MM.1S (cell line): ENCODE measurements around the gene DPH6.

Source experiments
- DNase-seq: peaks from one replicate; pipeline ENCODE4 v3.0.0-alpha.2; 2015
- H2AFZ ChIP-seq: fragments of 300-600 bp; sonication (generic); 2 replicates; pipeline ENCODE4 v1.6.0; 2016; ENCODE audit warnings: antibody characterized with exemption, low read length
- H3F3A ChIP-seq: fragments of 300-600 bp; sonication (generic); 2 replicates; pipeline ENCODE4 v1.6.1; 2016; ENCODE audit warnings: mild to moderate bottlenecking, antibody characterized with exemption, low read length, moderate library complexity, mixed read lengths; ENCODE audit not compliant: insufficient read depth
- H3K27ac ChIP-seq: fragments of 300-600 bp; sonication (generic); 2 replicates; pipeline ENCODE4 v1.5.1; 2016; ENCODE audit warnings: mild to moderate bottlenecking, low read length
- H3K27me3 ChIP-seq: fragments of 300-600 bp; sonication (generic); replicated peaks from 2 replicates; pipeline ENCODE4 v1.6.0; 2016; ENCODE audit warnings: low read length; ENCODE audit not compliant: insufficient read depth
- H3K36me3 ChIP-seq: fragments of 300-600 bp; sonication (generic); replicated peaks from 2 replicates; pipeline ENCODE4 v1.6.1; 2016; ENCODE audit warnings: mild to moderate bottlenecking, low read length, mixed read lengths; ENCODE audit not compliant: insufficient read depth
- H3K4me1 ChIP-seq: fragments of 300-600 bp; sonication (generic); 2 replicates; pipeline ENCODE4 v1.6.1; 2016; ENCODE audit warnings: low read length, mixed read lengths
- H3K4me2 ChIP-seq: fragments of 300-600 bp; sonication (generic); 2 replicates; pipeline ENCODE4 v1.6.0; 2016; ENCODE audit warnings: low read depth, low read length
- H3K4me3 ChIP-seq: fragments of 300-600 bp; sonication (generic); 2 replicates; pipeline ENCODE4 v1.5.1; 2016; ENCODE audit warnings: low read length, mixed read lengths
- H3K79me2 ChIP-seq: fragments of 300-600 bp; sonication (generic); 2 replicates; pipeline ENCODE4 v1.6.1; 2016; ENCODE audit warnings: mixed run types, low read length, mixed read lengths
- H3K9ac ChIP-seq: fragments of 300-600 bp; sonication (generic); 2 replicates; pipeline ENCODE4 v1.6.1; 2016; ENCODE audit warnings: low read length, mixed read lengths
- H3K9me2 ChIP-seq: fragments of 300-600 bp; sonication (generic); replicated peaks from 2 replicates; pipeline ENCODE4 v1.6.1; 2016; ENCODE audit warnings: mild to moderate bottlenecking, low read length, mixed read lengths; ENCODE audit not compliant: insufficient read depth
- H3K9me3 ChIP-seq: fragments of 300-600 bp; sonication (generic); replicated peaks from 2 replicates; pipeline ENCODE4 v1.6.1; 2016; ENCODE audit warnings: mild to moderate bottlenecking, low read length, mixed read lengths; ENCODE audit not compliant: insufficient read depth
- H4K20me1 ChIP-seq: fragments of 300-600 bp; sonication (generic); 2 replicates; pipeline ENCODE4 v1.6.1; 2016; ENCODE audit warnings: mild to moderate bottlenecking, low read length, moderate library complexity, mixed read lengths; ENCODE audit not compliant: insufficient read depth
- EZH2 ChIP-seq: fragments of 300-600 bp; sonication (generic); optimal IDR thresholded peaks from 2 replicates; pipeline ENCODE3; 2017; ENCODE audit warnings: low read depth, mild to moderate bottlenecking, antibody characterized with exemption, low read length, mixed read lengths
- EZH2phosphoT487 ChIP-seq: fragments of 300-600 bp; sonication (generic); IDR thresholded peaks from 2 replicates; pipeline ENCODE4 v1.6.1; 2018; ENCODE audit warnings: antibody characterized with exemption, low read length
- TF ChIP-seq, protein P1 (sequence below): fragments of 300-600 bp; sonication (generic); IDR thresholded peaks from 2 replicates; pipeline ENCODE4 v1.5.1; 2016; ENCODE audit warnings: antibody characterized with exemption, low read length, mixed read lengths

DPH6 gene

DNA sequence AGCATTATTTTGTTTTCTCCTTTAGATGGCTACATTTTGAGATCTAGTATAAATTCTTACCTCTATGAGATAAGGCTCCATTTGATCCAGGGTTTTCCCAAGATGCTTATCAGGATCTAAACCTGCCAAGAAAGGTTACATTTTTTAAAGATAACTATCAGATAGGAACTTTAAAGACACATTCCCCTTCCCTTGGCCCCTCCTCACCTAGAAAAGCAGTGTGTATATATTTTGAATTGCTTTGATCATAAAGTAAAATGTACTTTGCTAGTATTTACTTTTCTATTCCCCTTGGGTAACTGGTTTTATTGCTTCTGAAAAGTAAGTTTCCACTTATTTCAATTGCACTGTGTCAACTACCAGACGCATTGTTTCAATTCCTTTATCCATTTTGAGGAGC is 135.2 kb downstream of the DPH6 start:
- no peaks in the 10 kb centered on the region for H4K20me1 ChIP-seq
- H3K4me2 ChIP-seq: no peak overlapping the region
- H3F3A ChIP-seq: no peaks in the 10 kb centered on the region
- H3K27ac ChIP-seq: no peak overlapping the region
- no peaks in the 10 kb centered on the region for H3K79me2 ChIP-seq
- H2AFZ ChIP-seq: no peak overlapping the region
- H3K9me3 ChIP-seq: no peaks in the 10 kb centered on the region
- TF ChIP-seq, protein P1, sequence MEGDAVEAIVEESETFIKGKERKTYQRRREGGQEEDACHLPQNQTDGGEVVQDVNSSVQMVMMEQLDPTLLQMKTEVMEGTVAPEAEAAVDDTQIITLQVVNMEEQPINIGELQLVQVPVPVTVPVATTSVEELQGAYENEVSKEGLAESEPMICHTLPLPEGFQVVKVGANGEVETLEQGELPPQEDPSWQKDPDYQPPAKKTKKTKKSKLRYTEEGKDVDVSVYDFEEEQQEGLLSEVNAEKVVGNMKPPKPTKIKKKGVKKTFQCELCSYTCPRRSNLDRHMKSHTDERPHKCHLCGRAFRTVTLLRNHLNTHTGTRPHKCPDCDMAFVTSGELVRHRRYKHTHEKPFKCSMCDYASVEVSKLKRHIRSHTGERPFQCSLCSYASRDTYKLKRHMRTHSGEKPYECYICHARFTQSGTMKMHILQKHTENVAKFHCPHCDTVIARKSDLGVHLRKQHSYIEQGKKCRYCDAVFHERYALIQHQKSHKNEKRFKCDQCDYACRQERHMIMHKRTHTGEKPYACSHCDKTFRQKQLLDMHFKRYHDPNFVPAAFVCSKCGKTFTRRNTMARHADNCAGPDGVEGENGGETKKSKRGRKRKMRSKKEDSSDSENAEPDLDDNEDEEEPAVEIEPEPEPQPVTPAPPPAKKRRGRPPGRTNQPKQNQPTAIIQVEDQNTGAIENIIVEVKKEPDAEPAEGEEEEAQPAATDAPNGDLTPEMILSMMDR: no peak
- TF ChIP-seq EZH2: no peak
- TF ChIP-seq EZH2phosphoT487: no peak
- H3K27me3 ChIP-seq: no peaks in the 10 kb centered on the region
- DNase-seq: no peak
- no peak overlapping the region for H3K4me3 ChIP-seq
- no peaks in the 10 kb centered on the region for H3K36me3 ChIP-seq
- H3K9me2 ChIP-seq: no peaks in the 10 kb centered on the region
- H3K4me1 ChIP-seq: no peaks in the 10 kb centered on the region
- H3K9ac ChIP-seq: no peak overlapping the region

DNA sequence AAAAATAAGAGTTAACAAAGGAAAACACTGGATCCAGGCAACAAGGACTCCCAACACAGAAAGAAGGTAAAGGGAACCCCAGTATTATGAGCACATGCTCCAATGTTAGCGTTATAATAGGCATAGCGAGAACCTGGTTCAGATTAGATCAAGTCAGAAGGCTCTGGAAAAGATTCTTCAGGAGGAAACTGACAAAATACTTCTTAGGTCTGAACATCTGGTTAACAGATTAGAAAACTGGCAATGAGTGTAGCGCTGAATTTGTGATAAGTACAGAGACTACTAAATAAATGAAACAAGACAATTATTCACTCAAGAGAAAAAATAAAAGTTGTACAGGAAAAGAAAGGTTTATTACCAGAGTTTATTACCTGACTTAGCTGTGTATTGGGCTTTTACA is 146.1 kb downstream of the DPH6 start:
- no peak for TF ChIP-seq EZH2
- H3K9me2 ChIP-seq: no peaks in the 10 kb centered on the region
- H3K27me3 ChIP-seq: no peaks in the 10 kb centered on the region
- no peak overlapping the region for H3K4me2 ChIP-seq
- H3K9me3 ChIP-seq: no peaks in the 10 kb centered on the region
- no peak for DNase-seq
- no peak overlapping the region for H3K4me3 ChIP-seq
- H3K36me3 ChIP-seq: no peaks in the 10 kb centered on the region
- no peaks in the 10 kb centered on the region for H3K79me2 ChIP-seq
- H3K27ac ChIP-seq: no peak overlapping the region
- H4K20me1 ChIP-seq: no peaks in the 10 kb centered on the region
- no peak overlapping the region for H2AFZ ChIP-seq
- H3K4me1 ChIP-seq: no peaks in the 10 kb centered on the region
- no peak overlapping the region for H3K9ac ChIP-seq
- no peaks in the 10 kb centered on the region for H3F3A ChIP-seq

DNA sequence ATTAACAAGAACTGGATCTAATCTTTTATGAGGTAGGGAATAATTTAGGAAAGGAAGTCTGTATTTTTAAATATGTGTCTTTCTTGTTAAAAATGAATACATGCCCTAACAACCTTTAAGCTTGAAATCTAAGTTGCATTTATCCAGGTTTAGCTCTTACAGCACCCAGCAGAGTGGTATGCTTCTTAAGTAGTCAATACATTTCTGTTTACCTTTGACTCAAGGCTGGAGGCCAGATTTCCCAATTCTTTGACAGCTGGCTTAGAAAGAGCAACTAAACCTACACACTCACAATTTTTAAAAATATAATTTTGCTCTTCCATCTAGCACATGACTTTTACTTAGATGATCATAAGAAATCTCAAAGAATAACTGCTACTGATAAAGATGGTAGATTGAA is 148.9 kb downstream of the DPH6 start:
- H3K4me2 ChIP-seq: no peak overlapping the region
- no peaks in the 10 kb centered on the region for H3F3A ChIP-seq
- no peaks in the 10 kb centered on the region for H3K9me3 ChIP-seq
- H3K27me3 ChIP-seq: no peaks in the 10 kb centered on the region
- no peak overlapping the region for H3K9ac ChIP-seq
- H3K79me2 ChIP-seq: no peaks in the 10 kb centered on the region
- no peak for DNase-seq
- no peaks in the 10 kb centered on the region for H3K36me3 ChIP-seq
- no peak overlapping the region for H3K4me3 ChIP-seq
- H3K4me1 ChIP-seq: no peaks in the 10 kb centered on the region
- H3K27ac ChIP-seq: no peak overlapping the region
- H3K9me2 ChIP-seq: no peaks in the 10 kb centered on the region
- no peaks in the 10 kb centered on the region for H4K20me1 ChIP-seq
- H2AFZ ChIP-seq: no peak overlapping the region
- TF ChIP-seq EZH2 (no peak), EZH2phosphoT487 (no peak)
- TF ChIP-seq, protein P1: no peak

DNA sequence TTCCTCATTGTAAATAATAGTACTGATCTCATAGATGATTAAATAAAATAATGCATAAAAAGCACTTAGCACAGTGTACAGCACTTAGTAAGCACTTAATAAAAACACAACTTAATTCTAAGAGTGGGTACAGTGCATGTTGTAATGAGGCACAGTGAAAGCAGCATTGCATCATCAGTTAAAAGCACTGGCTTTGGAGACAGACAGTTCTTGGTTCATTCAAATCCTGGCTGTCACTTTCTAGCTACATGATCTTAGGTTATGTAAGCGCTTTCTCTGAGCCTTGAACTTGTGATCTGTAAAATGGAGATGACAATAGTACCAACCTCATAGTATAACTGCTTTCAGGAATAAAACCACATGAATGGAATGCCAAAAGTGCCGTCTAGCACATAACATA is 151.5 kb downstream of the DPH6 start:
- H3K9me2 ChIP-seq: no peaks in the 10 kb centered on the region
- no peaks in the 10 kb centered on the region for H4K20me1 ChIP-seq
- H3K27me3 ChIP-seq: no peaks in the 10 kb centered on the region
- no peaks in the 10 kb centered on the region for H3K9me3 ChIP-seq
- H3K27ac ChIP-seq: no peak overlapping the region
- no peaks in the 10 kb centered on the region for H3K4me1 ChIP-seq
- TF ChIP-seq EZH2phosphoT487 (no peak), EZH2 (no peak)
- TF ChIP-seq, protein P1: no peak
- H3K9ac ChIP-seq: no peak overlapping the region
- H2AFZ ChIP-seq: no peak overlapping the region
- H3K36me3 ChIP-seq: no peaks in the 10 kb centered on the region
- no peaks in the 10 kb centered on the region for H3F3A ChIP-seq
- no peaks in the 10 kb centered on the region for H3K79me2 ChIP-seq
- no peak for DNase-seq
- no peak overlapping the region for H3K4me3 ChIP-seq
- H3K4me2 ChIP-seq: no peak overlapping the region
